ENCODE data around the gene FAT1.

DNA sequence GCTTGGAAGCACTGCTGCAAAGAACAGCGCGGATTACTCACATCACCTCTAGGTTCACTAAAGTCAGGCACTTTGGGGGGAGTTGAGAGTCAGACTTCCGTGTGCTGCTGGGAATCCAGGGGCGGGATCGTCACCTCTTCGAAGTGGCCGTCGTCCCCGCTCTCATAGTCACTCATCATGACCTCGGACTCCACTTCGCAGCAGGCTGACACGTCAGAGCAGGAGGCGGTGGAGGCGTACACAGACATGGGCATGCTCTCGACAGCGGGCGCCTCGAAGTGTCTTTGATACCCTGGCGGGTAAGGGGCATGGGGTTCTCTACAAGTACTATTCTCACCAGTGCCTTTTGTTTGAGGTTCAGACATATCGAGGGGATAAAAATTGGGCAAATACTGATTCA lies 135.2 kb downstream of the FAT1 start:
- TF ChIP-seq MAX (CRISPR knock-in tag; IDR thresholded peaks at IDR 0.05) = no peak
- TF ChIP-seq CTCF (IDR thresholded peaks at IDR 0.05) = no peak
- TF ChIP-seq, protein P1, sequence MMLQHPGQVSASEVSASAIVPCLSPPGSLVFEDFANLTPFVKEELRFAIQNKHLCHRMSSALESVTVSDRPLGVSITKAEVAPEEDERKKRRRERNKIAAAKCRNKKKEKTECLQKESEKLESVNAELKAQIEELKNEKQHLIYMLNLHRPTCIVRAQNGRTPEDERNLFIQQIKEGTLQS (CRISPR knock-in tag; conservative IDR thresholded peaks at IDR 0.05) = no peak
- TF ChIP-seq NFYB (CRISPR knock-in tag; conservative IDR thresholded peaks at IDR 0.05; ENCODE audit: low read depth) = no peak
- TF ChIP-seq, protein P2, sequence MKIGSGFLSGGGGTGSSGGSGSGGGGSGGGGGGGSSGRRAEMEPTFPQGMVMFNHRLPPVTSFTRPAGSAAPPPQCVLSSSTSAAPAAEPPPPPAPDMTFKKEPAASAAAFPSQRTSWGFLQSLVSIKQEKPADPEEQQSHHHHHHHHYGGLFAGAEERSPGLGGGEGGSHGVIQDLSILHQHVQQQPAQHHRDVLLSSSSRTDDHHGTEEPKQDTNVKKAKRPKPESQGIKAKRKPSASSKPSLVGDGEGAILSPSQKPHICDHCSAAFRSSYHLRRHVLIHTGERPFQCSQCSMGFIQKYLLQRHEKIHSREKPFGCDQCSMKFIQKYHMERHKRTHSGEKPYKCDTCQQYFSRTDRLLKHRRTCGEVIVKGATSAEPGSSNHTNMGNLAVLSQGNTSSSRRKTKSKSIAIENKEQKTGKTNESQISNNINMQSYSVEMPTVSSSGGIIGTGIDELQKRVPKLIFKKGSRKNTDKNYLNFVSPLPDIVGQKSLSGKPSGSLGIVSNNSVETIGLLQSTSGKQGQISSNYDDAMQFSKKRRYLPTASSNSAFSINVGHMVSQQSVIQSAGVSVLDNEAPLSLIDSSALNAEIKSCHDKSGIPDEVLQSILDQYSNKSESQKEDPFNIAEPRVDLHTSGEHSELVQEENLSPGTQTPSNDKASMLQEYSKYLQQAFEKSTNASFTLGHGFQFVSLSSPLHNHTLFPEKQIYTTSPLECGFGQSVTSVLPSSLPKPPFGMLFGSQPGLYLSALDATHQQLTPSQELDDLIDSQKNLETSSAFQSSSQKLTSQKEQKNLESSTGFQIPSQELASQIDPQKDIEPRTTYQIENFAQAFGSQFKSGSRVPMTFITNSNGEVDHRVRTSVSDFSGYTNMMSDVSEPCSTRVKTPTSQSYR (CRISPR knock-in tag; IDR thresholded peaks at IDR 0.05) = no peak

Data from WTC11 (cell line).